T follicular helper cell (primary cell): ENCODE measurements around the gene CCDC3.
"Not testable (repeated sequence)": the region's sequence is repeated elsewhere in the genome, so short reads cannot be mapped to it uniquely, and the experiment has no call there.

ENCODE experiments used
- DNase-seq: peaks from one replicate; pipeline ENCODE4 v3.0.0-alpha.2; 2020; ENCODE audit warnings: low read depth

The CCDC3 gene

DNA sequence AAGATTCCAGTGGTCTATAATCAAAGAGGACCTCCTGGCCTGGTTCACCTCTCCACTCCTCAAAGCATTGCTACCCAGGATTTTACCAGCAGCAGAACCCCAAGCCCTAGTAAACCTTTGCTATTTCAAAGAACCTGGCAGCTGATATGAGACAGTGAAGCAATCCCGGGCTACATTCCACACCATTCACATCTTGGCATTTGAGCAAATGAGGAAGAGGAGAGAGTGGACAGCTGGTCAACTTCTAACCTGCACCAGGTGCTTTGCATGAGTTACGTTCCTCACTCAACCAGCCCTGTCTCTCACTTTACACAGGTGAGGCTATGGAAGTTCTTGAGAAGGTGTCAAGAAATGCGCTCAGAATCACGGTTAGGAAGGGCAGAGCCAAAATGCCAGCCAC is 1.1 kb downstream of the CCDC3 start:
- DNase-seq: no peak

DNA sequence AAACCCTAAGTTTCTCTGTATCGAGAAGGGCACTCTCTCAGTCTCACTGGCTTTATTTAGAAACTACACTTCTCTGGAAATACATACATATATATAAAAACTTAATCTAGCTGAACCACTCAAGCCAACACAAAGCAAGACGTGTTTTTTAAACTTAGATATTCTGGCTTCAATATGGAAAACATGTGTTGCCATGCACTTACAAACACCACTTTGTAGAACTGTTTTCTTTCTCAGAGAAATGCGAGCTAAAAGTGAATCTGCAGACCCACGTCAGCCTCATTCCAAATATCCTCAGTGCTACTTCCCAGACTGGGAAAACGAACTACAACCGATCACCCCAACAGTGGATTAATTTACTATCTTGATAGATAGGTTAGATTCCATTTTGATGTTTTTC is 1.7 kb downstream of the CCDC3 start:
- DNase-seq: no peak

DNA sequence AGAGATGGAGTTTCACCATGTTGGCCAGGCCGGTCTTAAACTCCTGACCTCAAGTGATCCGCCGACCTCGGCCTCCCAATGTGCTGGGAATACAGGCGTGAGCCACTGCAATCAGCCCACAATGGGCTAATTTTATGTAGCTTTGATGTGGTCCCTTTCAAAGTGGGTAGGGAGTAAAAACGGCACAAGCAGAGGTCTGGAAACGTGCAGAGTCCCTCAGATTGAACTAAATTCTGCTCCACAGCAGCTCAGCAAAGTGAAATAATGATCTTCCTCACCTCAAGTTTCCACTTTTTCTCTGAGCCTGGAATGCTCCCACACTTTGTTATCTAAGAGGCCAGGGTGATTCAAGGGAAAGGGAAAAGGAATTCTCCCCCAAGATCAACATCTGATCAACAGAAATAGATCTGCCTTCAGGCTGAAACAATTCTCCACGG is 6.1 kb downstream of the CCDC3 start:
- DNase-seq: no peak

DNA sequence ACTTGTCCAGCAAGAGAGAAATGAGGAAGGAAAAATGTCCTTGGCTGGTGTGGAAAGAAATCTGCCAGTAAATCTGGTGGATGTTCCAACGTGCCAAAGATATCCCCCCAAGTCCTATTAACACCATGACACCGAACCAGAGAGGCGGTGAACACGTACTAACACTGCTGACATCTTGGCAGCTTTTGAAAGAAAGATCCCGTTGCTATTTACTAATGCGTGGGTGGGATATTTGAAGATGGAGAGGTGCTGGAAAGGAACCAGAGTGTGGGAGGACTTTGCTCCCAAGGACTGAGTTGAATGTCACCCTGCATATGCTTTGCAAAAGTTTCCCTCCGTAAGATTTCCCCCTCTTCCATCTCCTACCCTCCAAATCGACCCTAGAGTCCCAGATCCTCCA is 7.9 kb downstream of the CCDC3 start:
- DNase-seq: no peak

DNA sequence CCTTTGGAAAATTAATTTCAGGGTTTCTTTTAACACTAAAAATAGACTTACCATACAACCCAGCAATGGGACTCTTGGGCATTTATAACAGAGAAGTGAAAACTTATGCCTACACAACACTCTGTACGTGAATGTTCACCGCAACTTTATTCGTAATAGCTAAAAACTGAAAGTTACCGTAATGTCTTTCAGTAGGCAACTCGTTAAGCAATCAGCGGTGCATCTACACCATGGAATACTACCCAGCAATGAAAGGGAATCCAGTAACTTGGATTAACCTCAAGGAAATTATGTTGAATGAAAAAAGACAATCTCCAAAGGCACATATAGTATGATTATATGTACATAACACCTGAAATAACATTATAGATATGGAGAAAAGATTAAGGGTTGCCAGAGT is 16.2 kb downstream of the CCDC3 start:
- no peak for DNase-seq

DNA sequence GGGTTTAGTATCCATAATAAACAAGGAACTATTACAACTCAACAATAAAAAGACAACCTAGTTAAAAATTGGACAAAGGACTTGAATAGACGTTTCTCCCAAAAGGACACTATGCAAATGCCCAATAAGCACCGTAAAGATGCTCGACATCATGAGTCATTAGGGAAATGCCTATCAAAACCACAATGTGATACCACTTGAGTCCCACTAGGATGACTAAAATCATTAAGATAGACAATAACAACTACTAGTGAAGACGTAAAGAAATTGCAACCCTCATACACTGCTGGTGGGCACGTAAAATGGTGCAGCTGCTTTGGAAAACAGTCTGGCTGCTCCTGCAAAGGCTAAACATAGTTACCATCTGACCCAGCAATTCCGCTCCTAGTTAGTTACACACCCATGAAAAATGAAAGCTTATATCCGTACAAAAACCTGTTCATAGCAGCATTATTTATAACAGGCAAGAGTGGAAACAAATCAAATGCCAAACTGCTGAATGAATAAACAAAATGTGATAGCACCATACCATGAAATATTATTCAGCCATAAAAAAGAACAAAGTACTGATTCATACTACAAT is 17.3 kb downstream of the CCDC3 start:
- no peak for DNase-seq

DNA sequence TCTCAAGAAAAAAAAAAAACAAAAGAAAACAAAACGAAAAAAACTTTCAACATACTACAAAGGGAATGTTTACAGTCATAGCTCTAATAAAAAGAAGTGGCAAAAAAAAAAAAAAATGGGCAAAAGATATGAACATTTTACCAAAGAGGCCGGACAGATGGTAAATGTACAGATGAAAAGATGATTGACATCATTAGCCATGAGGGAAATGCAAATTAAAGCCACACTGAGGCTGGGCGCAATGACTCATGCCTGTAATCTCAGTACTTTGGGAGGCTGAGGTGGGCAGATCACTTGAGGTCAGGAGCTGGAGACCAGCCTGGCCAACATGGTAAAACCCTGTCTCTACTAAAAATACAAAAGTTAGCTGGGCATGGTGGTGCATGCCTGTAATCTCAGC is 17.9 kb downstream of the CCDC3 start:
- not testable (repeated sequence) for DNase-seq

DNA sequence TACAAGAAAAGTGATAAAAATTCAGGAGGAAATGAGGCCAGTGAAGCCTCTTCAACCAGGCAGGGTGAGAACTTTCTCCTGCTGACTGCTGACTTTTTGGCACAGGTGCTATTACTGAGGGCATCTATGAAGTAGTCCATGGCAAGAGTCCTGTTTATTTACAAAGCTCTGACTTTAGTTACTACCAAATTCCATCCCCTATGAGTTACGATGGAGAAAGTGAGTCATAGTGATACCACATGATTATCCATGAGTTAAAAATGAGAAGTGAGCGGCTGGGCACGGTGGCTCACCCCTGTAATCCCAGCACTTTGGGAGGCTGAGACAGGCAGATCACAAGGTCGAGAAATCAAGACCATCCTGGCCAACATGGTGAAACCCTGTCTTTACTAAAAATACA is 19.9 kb downstream of the CCDC3 start:
- DNase-seq: no peak

DNA sequence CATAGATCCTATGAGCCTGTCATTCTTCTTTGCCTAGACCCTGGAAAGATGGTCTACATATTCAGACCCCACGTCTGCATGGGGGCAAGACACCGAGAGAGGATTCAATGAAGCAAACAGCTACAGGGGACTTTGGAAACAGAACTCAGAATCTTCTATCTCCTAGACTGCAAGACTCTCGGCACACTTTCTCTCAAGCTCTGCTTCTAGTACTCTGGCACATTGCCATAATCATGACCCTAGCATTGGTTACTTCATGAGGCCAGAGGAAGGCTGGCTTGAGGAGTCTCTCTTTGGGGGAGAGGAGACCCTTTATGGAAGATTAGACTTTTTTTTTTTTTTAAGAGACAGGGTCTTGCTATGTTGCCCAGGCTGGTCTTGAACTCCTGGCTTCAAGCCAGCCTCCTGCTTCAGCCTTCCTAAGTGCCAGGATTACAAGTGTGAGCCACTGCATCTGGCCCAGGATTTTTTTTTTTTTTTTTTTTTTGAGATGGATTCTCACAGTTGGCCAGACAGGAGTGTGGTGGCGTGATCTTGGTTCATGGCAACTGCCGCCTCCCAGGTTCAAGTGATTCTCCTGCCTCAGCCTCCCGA is 20.7 kb downstream of the CCDC3 start:
- DNase-seq: no peak

DNA sequence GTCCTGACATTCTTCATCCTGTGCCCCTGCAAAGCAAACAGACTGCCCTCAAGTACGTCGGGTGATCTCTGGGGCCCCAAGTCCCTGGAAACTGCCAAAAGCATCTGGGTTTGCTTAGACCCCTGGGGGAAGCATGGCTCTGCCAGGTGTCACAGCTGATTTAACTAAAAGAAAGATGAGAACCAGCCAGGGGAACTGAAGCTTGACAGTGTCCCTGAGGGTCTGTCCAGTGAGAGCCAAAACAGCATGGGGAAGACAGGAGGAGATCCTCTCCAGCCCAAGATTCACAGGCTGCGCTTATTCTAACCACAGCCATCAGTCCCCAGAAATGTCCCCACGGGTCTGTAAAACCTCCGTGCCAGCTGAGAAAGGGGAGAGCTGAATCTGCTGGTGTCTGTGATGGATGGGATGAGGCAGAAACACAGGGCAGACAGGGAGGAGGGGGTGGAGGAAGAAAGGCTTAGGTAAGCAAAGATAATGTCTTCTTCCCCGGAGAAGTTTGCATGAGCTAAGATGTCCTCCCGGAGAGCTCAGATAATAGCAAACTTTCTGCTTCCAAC is 21.3 kb downstream of the CCDC3 start:
- no peak for DNase-seq

DNA sequence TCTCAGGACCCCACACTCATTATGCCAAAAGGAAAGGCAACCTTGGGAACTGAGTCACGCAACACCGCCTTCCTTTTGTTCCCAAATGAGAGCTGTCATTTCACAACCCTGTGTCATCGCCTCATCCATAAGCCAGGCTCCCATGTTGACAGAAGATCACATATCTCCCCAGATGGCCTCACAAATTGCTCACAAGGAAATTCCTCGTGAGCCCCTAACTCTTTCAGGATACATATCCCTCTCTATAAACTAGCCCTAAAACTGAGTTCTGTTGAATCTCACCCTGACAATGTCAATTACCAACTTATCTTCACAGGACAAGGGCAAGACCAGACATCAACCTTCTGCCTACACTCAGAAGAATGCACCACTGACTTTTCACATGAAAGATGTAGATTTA is 22.6 kb downstream of the CCDC3 start:
- DNase-seq: no peak

DNA sequence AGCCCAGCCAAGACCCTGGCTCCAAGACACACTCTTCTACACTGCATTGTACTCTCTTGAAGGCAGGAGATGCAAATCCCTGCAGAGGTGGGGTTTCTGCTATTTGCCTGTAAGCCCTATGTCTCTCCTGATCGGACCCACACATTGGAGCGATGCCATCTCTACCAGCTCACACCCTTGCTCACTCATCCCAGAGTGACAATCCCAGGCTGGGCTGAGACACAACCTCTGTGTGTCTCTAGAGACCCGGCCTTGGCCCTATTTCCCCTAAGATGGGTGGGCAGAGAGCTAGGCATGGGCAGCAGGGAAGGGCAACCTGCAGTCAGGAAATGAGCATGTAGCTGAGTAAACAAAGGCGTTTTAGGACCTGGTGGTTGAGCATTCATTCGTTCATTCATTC is 25.6 kb downstream of the CCDC3 start:
- no peak for DNase-seq

DNA sequence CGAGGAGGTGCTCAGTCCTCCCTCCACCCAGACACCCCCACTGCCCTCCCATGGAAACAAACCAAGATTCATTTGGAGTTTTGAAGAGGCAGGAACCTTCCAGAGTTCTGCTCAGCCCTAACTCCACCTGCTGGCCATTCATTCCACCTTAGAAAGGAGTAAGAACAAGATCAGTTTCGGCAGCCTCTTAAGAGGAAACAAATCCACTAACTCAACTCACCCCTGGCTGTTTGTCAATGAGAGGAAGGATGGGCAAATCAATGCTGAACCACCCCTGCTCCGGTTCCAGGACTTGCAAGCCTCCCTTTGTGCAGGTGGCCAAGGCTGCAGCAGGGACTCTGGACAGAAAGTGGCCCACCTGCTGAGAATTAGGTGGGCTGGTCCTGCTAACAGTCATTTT is 26.2 kb downstream of the CCDC3 start:
- no peak for DNase-seq

DNA sequence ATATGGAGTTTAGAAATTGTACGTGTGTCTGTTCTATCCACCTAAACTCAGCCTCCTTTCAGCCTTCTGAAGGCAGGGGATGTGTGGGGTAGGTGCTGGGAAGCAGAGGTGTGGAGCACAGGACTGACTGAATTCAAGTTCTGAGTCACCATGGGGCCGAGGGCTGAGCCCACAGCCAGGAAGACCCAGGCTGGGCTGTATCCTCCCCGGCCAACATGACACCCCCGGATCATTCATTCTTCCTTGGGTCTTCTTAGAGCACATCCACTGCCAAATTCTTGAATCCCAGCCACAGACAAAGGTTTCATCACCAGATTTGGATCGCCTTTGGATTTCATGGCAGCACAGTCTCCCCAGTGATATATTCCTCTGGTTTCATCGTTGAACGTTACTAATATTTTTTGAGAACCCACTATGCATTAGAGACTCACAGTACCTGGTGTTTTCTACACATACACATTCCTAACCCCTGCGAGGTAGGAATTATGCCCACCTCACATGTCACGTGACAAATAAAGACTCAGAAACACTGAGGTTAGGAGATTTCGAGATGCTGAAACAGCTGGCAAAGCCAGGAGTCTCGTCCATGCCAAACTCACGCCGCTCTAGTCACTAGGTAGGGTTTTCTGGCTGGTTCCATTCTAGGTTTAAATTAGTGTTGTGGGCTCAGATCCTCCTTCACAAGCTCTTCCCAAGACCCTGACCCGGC is 26.9 kb downstream of the CCDC3 start:
- DNase-seq: no peak

DNA sequence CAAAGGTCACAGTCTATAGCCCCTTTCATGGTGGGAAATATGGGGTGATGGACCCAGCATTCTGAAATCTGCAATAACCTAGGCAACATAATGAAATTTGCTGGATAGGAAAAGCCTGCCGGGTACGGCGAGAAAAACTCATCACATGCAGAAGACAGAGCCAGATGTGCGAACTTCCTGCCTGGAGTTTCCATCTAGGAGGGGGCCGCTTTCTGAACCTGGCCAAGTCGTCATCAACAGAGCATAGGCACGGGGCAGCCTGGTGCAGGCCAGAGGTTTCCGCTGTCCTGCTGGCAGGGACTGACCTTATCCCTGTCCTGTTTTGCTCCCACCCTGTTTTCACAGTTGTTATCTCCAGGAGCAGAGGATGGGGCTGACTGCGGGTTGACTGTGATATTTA is 27.4 kb downstream of the CCDC3 start:
- no peak for DNase-seq

DNA sequence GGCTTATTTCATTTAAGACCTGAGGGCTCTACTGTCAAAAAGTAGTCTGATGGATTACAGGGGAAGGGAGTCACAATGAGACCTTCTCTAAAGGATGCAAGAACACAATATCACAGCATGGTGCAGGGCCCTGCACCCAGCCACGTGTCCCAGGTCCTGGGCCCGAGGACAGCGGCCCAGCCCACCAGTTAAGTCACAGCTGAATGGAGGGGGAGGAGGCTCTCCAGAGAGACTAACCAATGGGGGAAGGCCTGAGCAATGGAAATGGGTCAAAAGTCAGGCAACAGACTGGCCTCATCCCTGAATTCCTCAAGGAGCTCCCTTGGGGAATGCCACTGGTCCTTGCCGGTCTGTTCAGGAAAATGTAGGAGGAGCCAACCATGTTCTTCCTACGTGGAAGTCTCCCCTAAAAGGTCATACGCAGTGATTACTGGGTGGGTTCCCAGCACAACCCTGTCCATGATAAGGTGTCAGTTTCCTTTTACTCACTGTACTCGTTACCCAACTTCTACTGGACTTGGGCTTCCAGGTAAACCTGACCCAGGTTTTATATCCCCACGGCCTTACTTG is 28.3 kb downstream of the CCDC3 start:
- DNase-seq: no peak

DNA sequence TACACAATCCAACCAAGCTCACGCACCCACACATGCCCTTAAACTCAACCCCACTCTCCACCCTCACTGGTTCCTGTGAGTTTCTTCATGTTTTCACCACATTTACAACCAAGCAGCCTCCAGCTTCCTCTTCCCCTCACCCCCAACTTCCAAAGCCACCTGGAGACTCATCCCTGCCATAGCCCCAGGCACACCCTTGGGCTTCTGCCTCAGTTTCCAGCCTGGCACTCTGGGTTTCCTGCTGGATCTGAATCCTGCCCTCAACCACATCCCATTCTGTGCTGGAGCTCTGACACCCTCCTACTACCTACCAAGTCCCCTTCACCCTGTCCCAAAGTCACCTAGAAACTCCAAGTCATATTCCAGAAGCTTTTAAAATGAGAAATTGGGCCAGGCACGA is 29.4 kb downstream of the CCDC3 start:
- no peak for DNase-seq

DNA sequence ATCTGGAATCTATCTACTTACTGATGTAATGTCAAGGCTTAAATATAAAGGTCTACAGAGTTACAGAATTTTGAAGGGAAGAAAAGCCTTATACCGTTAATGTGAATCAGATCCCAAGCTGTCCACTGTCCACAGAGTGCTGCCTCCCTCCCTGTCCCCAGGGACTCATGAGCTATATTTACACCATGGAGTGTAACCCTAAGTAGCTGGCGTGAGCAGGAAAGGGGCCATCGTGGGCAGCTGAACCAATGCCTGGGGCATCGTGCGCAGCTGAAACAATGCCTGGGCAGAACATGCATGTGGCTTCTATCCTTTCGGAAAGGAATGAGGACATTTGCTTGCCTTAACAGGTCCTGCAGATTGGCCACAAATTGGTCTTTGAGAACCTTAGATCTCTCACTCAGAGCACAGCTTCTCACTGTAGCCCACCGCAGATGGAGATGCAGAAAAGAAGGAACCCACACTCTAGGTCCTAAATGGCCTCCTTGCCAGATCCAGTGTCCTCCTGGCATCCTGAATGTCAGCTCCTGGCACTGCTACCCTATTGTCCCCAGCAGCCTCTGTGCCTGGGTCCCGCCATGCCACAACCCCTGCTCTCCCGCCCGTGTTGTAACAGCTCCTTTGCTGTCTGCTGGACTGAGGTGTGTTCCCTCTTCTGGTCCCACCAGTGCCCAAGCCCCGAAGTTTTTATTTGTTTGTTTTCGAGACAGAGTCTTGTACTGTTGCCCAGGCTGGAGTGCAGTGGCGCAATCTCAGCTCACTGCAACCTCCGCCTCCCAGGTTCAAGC is 30.3 kb downstream of the CCDC3 start:
- DNase-seq: no peak

DNA sequence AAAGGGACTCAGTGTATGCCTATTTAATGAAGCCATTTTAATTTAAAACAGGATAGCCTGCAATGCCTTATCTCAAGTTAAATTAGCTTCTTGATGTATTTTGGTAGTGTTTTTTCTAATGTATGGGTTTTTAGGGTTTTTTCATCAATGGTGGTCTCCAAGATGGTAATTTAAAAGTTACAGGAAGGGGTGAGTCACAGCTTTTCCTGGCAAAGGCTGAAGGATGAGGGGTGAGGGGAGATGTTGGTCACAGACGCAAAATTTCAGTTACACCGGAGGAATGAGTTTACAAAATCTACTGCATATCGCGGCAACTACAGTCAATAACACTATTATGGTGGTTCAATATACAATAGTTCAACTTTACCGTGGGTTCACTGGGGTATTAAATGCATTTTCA is 31.6 kb downstream of the CCDC3 start:
- DNase-seq: no peak

DNA sequence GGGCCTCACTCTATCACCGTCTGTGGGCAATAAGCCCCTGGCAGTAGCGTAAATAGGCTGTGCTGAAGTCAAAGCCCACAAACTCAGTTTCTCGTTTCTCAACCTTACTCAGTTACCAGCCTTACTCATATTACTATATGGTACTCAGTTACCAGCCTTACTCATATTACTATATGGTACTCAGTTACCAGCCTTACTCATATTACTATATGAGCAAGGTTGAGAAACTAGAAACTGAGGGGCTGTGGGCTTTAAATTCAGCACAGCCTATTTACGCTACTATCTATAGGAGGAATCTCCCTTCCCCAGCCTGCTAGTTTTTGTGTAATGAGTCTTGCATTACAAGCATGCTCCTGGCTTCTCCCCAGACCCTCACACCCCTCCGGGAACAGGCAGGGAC is 35.4 kb downstream of the CCDC3 start:
- no peak for DNase-seq

DNA sequence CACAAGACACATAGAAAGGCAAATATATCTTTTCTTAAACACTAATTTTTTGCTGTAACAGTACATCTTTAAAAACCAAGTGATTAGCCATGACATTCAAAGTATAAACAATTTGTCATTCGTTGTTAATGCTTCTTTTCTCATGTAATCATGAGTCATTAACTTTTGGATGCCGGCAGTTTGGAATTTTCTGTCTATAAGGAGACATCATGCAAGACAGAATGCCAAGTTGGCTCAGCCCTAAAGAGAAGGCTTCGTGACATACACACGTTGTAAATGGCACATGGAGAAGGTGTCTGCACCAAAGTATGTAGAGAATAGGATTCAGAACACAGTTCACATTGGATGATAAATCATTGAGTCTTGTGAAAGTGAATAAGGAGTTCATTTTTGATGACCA is 35.9 kb downstream of the CCDC3 start:
- no peak for DNase-seq

DNA sequence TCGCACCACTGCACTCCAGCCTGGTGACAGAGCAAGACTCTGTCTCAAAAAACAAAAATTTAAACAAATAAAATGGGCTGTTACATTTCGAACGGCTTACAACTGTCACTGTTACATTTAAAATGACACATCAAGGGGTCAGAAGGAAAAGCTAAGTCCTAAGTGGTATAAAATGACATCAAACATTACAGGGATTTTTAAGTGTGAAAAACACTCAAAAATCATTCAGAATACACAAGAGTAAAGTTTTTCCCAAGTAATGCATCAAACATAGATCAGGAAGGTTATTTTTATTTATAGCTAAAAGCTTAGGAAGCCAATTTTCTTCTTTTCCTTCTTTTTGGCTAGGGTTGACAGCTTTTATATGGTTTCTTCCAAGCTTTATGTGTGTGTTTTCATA is 39.0 kb downstream of the CCDC3 start:
- DNase-seq: no peak
